ENCODE data around the gene XPO6.

GRCh38 chr16:28162326-28162877 is 49.4 kb downstream of the XPO6 start:
- no peak for TF ChIP-seq CTCF (IDR thresholded peaks at IDR 0.05; ENCODE audit: low read depth, low read length)
- TF ChIP-seq POLR2A (IDR thresholded peaks at IDR 0.05; ENCODE audit: extremely low read depth, insufficient read length) = no peak
- no peak for TF ChIP-seq MYC (IDR thresholded peaks at IDR 0.05; ENCODE audit: low read depth, low read length)
